ENCODE measurements around the gene RBPMS2. TPM values are rescaled to one million over a fixed set of nuclear protein-coding genes. Genes with fewer than 3 reads are reported as not detected.

The RBPMS2 gene
- total RNA-seq, 1 experiment from 2014 or later, result 181 TPM

GRCh38 chr15:64743691-64744090 is 31.7 kb downstream of the RBPMS2 start:
- Mint-ChIP-seq H3K4me3 (no peak overlapping the region), H3K27me3 (ENCODE audit: low read depth) (no peaks in the 10 kb centered on the region), H3K9me3 (no peaks in the 10 kb centered on the region), H3K36me3 (ENCODE audit: insufficient read depth in 1 of 3, low read depth in 3 of 3) (peaks cover 62 to 88% (median 68%) of the 10 kb centered on the region in 3 experiments), H3K27ac (peak overlapping the region in 1 of 3 experiments; percentile 75; a peak in 2 of 7 replicates), H3K4me1 (peaks cover 0 to 6% of the 10 kb centered on the region in 2 experiments)
- Histone ChIP-seq H2BK20ac (ENCODE audit: low read depth, low read length, poor library complexity, severe bottlenecking) (no peak overlapping the region), H3K9me3 (ENCODE audit: control insufficient read depth, low read depth, low read length) (no peaks in the 10 kb centered on the region), H3K18ac (ENCODE audit: insufficient read length, low read depth, low read length) (no peak overlapping the region), H2BK5ac (ENCODE audit: insufficient read length, low read length) (no peak overlapping the region), H3K14ac (ENCODE audit: insufficient read depth, low read length) (no peak overlapping the region), H2BK120ac (ENCODE audit: low read depth, low read length, poor library complexity, severe bottlenecking) (no peak overlapping the region), H3K9ac (ENCODE audit: extremely low read depth, insufficient read length, low read length) (no peak overlapping the region), H3K79me2 (ENCODE audit: insufficient read depth, low read length) (peaks cover 10% of the 10 kb centered on the region; the same call in 1 of the 2 replicates), H3K56ac (ENCODE audit: insufficient read length, low read depth, low read length) (no peak overlapping the region), H3K4me2 (ENCODE audit: insufficient read depth, insufficient read length, low read length) (no peak overlapping the region), H4K20me1 (ENCODE audit: control insufficient read depth, insufficient read depth, insufficient read length) (no peaks in the 10 kb centered on the region), H3K27me3 (ENCODE audit: insufficient read depth, low read length) (no peaks in the 10 kb centered on the region), H2BK12ac (ENCODE audit: insufficient read length, low read depth, low read length) (no peak overlapping the region), H4K5ac (ENCODE audit: insufficient read length, low read depth, low read length) (no peak overlapping the region), H3K23ac (ENCODE audit: insufficient read length, low read depth, low read length) (no peak overlapping the region), H4K8ac (replicated peaks; ENCODE audit: insufficient read length, low read depth, low read length) (no peak overlapping the region), H2AK5ac (ENCODE audit: insufficient read length, low read length) (no peak overlapping the region), H2AFZ (ENCODE audit: low read length) (no peak overlapping the region), H3K79me1 (ENCODE audit: insufficient read depth, low read depth, low read length, poor library complexity, severe bottlenecking) (peaks cover 4% of the 10 kb centered on the region), H3T11ph (ENCODE audit: low read length) (no peak overlapping the region), H4K91ac (ENCODE audit: insufficient read length, low read depth, low read length) (no peak overlapping the region), H3K4ac (ENCODE audit: low read depth, low read length) (no peak overlapping the region), H3K23me2 (ENCODE audit: insufficient read length, low read depth, low read length, poor library complexity, severe bottlenecking) (no peaks in the 10 kb centered on the region), H3K4me1 (ENCODE audit: insufficient read depth, low read length) (no peaks in the 10 kb centered on the region), H2BK15ac (ENCODE audit: low read depth, low read length) (no peak overlapping the region), H3K27ac (ENCODE audit: insufficient read length, low read depth, low read length) (no peak overlapping the region)
- TF ChIP-seq CTCF (conservative IDR thresholded peaks at IDR 0.05), result no peak
- WGBS (ENCODE audit: extremely low coverage, insufficient read length, low lambda C conversion rate), result no CpG with 5 or more reads among the region's 11 CpGs
- DNase-seq, result no peak
